Skeletal muscle cell (primary cell): ENCODE measurements around the gene VKORC1L1.
"Not testable (repeated sequence)": the region's sequence is repeated elsewhere in the genome, so short reads cannot be mapped to it uniquely, and the experiment has no call there.

Experiments
- DNase-seq: peaks from one replicate; pipeline ENCODE4 v3.0.0-alpha.2; 2010; ENCODE audit warnings: low read depth
- H3K4me3 ChIP-seq: 2 replicates; pipeline ENCODE4 v1.5.1; 2011; ENCODE audit warnings: low read depth, mild to moderate bottlenecking, control low read depth, low read length, moderate library complexity

The VKORC1L1 gene

DNA sequence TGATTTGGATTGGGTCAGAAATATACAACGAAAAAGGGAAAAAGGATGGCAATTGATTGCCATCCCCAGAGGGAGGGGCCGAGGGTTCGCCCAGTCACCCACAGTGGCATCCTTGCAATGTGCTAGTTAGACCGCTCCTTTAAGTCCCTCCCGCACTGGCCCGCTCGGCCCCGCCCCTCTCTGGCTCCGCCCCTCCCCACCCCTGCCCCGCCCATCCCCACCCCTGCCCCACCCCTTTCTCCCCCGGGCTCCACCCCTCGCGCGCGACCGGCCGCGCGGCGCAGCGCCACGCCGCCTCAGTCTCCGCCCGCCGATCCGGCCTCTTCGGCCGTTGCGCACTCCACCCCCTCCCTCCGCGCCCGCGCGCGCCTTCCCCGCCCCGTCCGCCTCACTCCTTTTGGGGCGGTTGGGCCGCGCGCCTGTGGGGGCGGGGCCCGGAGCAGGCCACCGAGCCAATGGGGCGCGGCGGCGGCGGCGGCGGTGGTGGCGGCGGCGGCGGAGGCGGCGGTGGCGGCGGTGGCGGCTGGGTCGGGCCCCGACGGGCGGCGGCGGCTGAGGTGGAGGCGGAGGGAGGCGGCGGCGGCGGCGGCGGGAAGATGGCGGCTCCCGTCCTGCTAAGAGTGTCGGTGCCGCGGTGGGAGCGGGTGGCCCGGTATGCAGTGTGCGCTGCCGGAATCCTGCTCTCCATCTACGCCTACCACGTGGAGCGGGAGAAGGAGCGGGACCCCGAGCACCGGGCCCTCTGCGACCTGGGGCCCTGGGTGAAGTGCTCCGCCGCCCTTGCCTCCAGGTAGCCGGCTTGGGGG lies at the start of gene VKORC1L1:
VKORC1L1 (plus strand) TSS at position 299 of the 806 bp plus-strand sequence; CDS start at position 597, 298 bp downstream.
- peak; percentile 69 for DNase-seq
- H3K4me3 ChIP-seq, result peak within 1 kb of the TSS; percentile 71

DNA sequence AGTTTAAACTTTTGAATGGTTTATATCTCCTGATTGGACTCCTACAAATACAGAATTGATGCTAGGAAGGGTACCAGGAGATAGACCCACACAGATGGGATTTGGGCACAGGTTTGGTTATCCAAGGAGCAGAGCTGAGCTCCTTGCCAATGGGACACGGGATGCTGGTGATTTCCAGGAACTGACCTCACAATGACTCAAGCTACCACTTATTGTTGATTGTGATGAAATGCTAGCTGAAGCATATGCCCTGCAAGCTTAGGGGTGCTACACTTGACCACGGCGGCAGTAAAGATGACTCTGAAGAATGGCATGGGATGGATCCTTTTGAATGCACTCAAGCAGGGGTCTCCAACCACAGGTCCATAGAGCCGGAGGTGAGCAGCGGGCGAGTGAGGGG lies 45.5 kb upstream of the VKORC1L1 start:
- no peak for DNase-seq
- no peak overlapping the region for H3K4me3 ChIP-seq

DNA sequence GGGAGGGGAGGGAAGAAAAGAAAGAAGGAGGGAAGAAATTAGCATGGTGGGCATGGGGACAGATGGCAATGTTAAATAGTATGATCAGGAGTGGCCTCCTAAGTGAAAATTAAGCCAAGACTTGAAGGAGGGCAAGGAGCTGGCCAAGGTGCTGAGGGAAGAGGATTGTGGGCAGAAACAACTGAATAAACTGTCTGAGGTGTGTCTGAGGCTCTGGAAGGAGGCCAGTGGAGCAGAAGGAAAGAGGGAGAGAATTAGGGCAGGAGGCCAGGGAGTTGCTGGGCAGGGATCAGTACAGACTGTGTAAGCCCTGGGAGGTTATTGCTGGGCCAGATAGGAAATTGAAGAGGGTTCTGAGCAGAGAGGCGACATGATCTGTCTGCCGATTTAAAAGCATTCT lies 40.6 kb upstream of the VKORC1L1 start:
- no peak overlapping the region for H3K4me3 ChIP-seq
- peak; percentile 7 for DNase-seq

DNA sequence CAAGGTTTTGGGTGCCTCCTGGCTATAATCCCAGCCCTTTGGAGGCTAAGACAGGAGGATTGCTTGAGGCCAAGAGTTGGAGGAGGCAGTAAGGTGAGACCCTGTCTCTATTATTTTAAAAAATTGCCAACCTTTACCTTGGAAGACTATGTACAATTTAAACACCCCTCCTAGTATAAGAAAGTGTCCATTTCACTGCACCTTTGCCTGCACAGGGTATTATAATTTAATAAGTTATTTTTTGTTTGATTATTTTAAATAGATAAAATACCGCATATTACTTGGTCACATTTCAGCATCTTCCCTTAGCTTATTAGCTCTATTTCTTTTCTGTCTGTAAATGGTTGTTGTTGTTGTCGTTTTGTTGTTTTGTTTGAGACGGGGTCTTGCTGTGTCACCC lies 36.2 kb upstream of the VKORC1L1 start:
- not testable (repeated sequence) for DNase-seq, H3K4me3 ChIP-seq

DNA sequence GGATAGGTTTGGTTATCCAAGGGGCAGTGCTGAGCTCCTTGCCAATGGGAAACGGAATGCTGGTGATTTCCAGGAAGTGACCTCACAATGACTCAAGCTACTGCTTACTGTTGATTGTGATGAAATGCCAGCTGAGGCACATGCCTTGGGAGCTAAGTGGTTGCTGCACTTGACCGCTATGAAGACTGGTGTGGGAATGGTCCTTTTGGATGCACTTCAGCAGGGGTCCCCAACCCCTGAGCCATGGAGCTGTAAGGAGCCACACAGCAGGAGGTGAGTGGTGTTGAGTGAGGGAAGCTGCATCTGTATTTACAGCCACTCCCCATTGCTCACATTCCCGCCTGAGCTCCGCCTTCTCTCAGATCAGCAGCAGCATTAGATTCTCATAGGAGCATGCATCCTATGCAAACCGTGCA lies 35.3 kb upstream of the VKORC1L1 start:
- not testable (repeated sequence) for H3K4me3 ChIP-seq, DNase-seq

DNA sequence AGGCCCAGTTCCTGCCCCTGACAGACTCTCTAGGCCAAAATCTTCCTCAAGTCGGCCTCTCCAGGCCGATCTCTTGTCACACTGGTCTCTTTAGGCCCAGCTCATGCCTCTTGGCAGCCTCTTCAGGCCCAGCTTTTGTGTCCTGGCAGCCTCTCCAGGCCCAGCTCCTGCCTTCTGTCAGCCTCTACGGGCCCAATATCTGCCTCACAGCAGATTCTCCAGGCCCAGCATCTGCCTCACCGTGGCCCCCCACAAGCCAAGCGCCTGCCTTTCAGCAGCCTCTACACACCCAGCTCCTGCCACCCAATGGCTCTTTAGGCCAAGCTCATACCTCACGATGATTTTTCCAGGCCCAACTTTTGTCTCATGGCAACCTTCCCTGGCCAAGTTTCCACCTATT lies 33.0 kb upstream of the VKORC1L1 start:
- DNase-seq, result no peak
- H3K4me3 ChIP-seq, result no peak overlapping the region

DNA sequence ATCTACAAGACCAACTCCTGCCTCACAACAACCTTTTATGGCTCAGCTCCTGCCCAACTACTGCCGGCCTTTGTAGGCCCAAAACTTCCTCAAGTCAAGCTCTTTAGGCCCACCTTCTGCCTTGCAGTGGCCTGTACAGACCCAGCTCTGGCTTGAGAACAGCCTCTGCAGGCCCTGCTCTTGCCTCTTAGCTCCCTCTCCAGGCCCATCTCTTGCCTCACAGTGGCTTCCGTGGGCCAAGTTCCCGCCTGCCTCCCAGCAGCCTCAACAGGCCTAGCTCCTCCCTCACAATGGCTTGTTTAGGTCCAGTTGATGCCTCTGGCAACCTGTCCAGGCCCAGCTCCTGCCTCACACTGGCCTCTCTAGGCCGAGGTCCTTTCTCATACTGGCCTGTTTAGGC lies 32.4 kb upstream of the VKORC1L1 start:
- H3K4me3 ChIP-seq, result no peak overlapping the region
- no peak for DNase-seq

DNA sequence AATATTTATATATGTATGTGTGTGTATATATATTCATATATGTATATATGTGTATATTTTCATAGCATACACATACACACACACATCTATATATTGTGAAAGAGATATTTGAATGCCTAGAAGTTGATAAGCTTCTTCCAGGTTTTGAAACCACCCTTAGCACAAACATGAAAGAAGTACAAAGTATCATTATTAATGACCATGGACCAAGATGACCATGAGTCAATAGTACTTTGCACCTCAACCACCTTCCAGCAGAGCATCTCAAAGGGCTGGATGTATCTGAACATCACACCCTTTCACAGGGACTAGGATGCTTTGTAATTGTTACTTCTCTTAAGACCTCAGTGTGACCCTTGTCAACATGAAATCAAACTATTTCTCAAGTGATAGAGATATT lies 29.3 kb upstream of the VKORC1L1 start:
- not testable (repeated sequence) for DNase-seq, H3K4me3 ChIP-seq

DNA sequence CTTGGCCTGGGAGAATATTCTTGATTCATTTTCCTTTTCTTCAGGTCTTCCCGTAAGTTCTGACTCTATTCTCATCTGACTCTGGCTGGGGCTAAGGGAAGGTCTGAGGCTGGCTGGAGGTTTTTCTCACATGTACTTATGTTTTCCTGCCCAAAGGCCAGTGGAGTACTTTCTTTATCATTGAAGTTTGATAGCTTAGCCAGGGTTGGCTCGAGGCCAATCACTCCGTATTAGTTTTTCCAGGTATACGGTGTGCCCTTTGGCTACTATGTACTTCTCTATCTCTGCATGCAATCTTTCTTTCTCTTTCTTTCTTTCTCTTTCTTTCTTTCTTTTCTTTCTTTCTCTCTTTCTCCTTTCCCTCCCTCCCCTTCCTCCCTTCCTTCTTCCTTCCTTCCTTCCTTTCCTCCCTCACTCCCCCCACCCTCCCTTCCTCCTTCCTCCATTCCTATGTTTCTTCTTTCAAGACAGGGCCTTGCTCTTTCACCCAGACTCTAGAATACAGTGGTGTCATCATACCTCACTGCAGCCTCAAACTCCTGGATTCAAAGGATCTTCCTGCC lies 26.8 kb upstream of the VKORC1L1 start:
- no peak for DNase-seq
- no peak overlapping the region for H3K4me3 ChIP-seq

DNA sequence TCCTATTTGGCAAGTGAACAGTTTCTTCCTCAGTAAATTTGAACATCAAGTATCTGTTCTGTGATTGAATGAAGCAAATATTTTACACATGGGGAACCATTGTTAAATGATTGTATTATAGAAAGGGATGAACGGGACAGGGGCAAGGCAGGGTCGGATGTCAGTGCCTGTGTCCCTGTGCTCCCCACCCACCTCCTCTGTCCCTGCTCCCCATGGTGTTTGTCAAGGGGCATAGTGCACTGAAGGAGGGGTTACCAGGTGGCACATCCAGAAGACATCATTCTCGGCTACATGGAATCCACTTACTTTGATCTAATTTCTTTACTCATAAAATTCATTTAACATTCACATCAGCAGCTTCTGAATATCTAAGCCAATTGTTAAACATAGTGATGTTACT lies 19.4 kb upstream of the VKORC1L1 start:
- not testable (repeated sequence) for H3K4me3 ChIP-seq, DNase-seq

DNA sequence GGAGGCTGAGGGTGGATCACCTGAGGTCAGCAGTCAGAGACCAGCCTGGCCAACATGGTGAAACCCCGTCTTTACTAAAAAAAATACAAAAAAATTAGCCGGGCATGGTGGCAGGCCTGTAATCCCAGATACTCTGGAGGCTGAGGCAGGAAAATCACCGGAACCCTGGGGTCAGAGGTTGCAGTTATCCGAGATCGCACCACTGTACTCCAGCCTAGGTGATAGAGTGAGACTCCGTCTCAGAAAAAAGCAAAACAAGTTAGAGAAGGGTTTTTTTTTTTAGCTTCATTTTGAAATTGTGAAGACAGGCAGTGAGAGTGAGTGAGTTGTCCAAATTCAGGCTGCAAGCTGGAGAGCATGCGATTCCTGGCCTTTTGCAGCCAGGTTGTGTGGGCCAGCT lies 19.0 kb upstream of the VKORC1L1 start:
- H3K4me3 ChIP-seq, DNase-seq: not testable (repeated sequence)

DNA sequence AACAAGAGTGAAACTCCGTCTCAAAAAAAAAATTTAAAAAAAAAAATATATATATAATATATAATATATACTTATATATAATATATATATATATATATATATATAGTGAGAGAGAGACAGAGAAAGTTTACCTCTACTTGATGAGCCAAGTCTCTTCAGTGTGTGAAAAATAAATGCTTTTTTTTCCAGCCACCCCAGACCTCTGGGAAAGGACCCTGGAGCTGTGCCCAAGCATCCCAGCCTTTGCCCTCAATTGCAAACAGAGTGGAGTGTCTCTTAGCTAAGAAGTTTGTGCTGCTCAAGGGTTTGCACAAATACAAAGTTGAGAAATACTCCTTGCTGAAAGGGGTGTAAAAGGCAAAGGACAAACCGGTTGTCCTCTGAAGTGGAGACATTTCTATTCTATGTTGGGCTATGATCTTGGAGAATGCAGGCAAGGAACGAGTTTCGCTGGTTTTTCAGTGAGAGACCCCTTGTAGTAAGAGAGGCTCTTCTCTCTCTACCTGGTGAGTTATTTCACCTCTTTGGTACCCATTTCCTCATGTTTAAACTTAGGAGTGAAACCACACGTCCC lies 15.5 kb upstream of the VKORC1L1 start:
- not testable (repeated sequence) for H3K4me3 ChIP-seq, DNase-seq

DNA sequence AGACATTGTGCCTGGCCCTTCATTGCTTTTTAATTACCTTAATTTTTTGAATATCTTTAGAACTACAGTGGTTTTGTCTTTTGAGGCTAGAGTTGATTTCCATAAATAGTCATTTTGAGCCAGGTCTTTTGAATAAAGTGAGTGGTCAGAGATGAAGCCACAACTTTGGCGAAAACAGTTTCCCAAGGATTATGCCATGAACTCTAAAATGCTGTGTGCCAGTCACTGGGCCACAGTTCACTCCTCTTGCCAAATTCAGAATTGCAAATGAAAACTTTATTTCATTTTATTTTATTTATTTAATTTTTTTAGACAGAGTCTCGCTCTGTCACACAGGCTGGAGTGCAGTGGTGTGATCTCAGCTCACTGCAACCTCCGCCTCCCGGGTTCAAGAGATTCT lies 14.2 kb upstream of the VKORC1L1 start:
- not testable (repeated sequence) for DNase-seq, H3K4me3 ChIP-seq

DNA sequence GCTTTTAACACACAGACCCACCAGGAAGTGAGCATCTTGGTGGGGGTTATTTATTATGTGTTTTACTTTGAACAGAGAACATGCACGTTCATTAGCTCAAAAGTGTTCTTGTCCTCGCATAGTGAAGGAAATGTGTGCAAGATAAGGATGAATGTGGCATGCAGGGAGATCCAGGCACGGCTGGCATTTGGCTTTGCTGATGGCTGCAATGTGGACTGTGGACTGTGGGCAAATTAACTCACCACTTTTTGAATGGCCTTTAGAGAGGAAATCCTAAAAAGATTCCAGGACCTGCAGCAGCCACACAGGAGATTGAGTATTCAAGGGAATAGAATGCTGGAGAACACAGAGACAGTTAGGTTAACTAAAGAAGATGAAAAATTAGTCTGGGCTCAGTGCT lies 6.6 kb upstream of the VKORC1L1 start:
- DNase-seq, H3K4me3 ChIP-seq: not testable (repeated sequence)

DNA sequence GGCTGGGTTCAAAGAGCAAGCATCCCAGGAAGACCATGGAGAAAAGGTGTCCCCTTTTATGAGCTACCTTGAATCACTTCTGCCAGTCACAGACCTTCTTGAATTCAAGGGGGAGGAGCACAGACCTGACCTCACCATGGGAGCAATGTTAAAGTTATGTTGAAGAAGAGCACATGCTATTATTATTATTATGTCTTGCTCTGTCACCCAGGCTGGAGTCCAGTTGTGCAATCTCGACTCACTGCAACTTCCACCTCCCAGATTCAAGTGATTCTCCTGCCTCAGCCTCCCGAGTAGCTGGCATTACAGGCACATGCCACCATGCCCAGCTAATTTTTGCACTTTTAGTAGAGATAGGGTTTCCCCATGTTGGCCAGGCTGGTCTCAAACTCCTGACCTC lies 5.2 kb upstream of the VKORC1L1 start:
- not testable (repeated sequence) for H3K4me3 ChIP-seq, DNase-seq

DNA sequence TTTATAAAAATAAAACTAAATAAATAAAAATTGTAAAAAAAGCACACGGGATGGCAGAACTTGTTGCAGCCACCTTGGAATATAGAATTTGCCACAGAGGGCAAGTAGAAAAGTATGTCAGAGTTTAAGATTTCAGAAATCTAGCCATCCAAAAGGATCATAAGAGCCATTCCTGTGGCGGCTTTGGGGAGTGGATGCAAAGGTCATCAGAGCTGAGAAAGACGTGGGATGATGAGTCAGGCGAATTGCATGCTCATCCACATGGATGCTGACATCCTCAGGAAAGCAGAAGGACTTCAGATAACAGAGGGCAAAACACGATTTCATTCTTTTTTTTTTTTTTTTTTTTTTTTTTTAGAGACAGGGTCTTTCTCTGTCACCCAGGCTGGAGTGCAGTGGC lies 3.6 kb upstream of the VKORC1L1 start:
- H3K4me3 ChIP-seq, DNase-seq: not testable (repeated sequence)

DNA sequence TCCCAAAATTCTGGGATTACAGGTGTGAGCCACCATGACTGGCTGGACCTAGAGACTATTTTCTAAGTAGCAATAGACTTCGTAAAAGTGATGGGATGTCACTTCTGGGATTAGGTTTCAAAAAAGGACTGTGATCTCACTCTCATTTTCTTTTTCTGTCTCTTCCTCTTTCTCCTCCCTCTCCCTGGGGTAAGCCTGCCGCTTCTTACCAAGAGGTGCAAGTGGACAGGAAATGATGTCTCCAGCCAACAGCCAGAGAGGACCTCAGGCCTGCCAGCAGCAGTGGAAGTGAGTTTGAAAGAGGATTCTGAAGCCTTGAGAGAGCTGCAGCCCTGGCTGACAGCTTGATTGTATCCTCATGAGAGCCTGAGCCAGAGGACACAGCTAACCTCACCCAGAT lies 1.4 kb upstream of the VKORC1L1 start:
- H3K4me3 ChIP-seq, DNase-seq: not testable (repeated sequence)

DNA sequence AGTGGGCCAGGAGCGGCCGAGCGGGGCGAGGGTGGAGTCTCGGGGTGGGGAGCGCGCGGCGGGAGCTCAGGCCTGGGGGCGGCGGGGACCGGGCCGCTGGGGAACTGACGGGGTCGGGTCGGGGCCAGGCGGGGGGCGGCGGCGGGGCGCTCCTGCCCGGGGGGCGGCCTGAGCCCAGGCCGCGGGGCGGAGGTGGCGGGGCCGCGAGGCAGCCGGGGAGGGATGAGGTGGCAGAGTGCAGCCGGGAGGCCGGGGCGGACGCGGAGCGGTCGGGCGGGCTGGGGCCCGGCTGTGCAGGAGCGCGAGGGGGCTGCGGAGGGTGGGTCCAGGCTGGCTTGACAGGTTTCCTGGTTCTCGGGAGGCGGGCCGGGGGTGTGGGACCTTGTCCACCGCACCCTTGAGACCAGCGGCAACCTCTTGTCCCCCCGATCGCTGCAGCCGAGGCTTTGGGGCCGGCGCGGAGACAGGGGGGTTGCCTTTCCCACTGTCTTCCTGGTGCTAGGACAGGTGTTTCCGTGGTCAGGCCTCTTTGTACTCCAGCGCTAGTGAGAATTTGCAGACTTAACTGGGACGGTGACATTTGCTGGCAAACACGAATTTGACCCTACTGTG lies 814 bp downstream of the VKORC1L1 start:
- not testable (repeated sequence) for DNase-seq
- H3K4me3 ChIP-seq, result peak overlapping the region; percentile 71

DNA sequence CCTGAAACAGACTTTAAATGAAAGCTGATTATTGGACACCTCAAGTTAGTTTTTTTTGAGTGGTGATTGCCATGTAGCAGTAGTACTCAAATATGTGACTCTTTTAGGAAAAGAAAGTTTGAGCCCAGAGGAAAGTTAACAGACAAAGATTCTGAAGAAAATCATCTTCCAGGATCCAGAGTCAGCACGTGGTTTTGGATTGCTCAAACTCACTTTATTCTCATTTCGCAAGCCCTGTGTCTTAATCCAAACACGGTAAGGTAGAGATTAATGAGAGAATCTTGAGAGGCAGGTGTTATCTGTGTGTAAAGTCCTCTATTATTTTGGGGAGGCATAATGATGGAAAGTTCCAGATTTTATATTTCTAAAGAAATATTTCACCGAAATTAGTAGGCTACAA lies 2.8 kb downstream of the VKORC1L1 start:
- H3K4me3 ChIP-seq, DNase-seq: not testable (repeated sequence)
